GM12874 (cell line): Measurements from ENCODE around the gene NAB2.

Experiments
- TF ChIP-seq, protein P1 (sequence below): IDR thresholded peaks from 2 replicates; pipeline ENCODE4 v1.5.1; 2011; ENCODE audit warnings: low read depth, mild to moderate bottlenecking, control low read depth, low read length, moderate library complexity; ENCODE audit not compliant: insufficient read depth

NAB2 gene

GRCh38 chr12:57093415-57094207 is 4.7 kb downstream of the NAB2 start:
- TF ChIP-seq, protein P1, sequence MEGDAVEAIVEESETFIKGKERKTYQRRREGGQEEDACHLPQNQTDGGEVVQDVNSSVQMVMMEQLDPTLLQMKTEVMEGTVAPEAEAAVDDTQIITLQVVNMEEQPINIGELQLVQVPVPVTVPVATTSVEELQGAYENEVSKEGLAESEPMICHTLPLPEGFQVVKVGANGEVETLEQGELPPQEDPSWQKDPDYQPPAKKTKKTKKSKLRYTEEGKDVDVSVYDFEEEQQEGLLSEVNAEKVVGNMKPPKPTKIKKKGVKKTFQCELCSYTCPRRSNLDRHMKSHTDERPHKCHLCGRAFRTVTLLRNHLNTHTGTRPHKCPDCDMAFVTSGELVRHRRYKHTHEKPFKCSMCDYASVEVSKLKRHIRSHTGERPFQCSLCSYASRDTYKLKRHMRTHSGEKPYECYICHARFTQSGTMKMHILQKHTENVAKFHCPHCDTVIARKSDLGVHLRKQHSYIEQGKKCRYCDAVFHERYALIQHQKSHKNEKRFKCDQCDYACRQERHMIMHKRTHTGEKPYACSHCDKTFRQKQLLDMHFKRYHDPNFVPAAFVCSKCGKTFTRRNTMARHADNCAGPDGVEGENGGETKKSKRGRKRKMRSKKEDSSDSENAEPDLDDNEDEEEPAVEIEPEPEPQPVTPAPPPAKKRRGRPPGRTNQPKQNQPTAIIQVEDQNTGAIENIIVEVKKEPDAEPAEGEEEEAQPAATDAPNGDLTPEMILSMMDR = peak; percentile 82

- TF ChIP-seq, protein P1 = no peak
Measured at GRCh38 chr12:57094208-57095160, 5.6 kb downstream of the NAB2 start.

DNA sequence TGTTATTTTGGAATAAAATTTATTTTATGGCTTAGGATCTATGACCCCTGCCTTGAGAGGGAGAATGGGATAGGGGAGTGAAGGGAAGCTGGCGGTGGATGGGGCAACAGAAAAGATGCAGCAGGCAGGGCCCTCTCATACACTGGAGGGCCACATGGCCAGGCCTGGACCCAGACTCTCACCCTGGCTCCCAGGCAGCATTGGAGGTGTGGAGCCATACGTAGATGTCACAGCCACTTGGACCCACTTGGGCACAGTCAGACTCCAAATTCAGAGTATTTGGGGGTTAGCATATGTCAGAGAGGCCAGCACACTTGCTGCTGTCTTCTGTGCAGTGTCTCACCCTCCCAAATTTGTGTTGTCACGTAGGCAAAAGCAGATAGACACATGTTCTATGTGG is 6.5 kb downstream of the NAB2 start:
- TF ChIP-seq, protein P1 = no peak

- TF ChIP-seq, protein P1 = no peak
Measured at GRCh38 chr12:57096099-57096572, 7.2 kb downstream of the NAB2 start.

GRCh38 chr12:57096748-57097553 is 8.0 kb downstream of the NAB2 start:
- TF ChIP-seq, protein P1 = no peak

DNA sequence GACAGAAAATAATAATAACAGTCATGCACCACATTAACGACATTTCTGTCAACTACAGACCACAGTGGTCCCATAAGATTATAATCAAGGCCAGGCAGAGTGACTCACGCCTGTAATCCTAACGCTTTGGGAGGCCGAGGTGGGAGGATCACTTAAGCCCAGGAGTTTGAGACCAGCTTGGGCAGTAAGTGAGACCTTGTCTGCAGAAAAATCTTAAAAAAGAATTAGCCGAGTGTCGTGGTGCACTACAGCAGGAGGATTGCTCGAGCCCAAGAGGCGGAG is 8.6 kb downstream of the NAB2 start:
- TF ChIP-seq, protein P1 = no peak
